A549 (cell line): ENCODE results near the gene LBR. TPM values are rescaled to one million over a fixed set of nuclear protein-coding genes. Genes with fewer than 3 reads are reported as not detected.

Experiments used
- ATAC-seq, 2 experiments: fragments of 200-7000 bp in 1 of 2; fragments of >200 bp in 1 of 2; cut with Nextera tagmentation in 1 of 2; cut with Tn5 transposase in 1 of 2; 3 replicates each; pipeline versions ENCODE4 v1.8.0 to v1.9.1; 2018 to 2020; ENCODE audit warnings: mild to moderate bottlenecking in 1 of 2, moderate library complexity in 1 of 2
- CTCF ChIA-PET: fragments of 300-600 bp; sonication (Branson Sonifier 250); formaldehyde crosslinking; extraction: SDS; loops from one replicate; lab custom pipeline; 2021; ENCODE audit warnings: antibody characterized with exemption, inconsistent platforms; lab: Yijun Ruan, JAX
- POLR2A ChIA-PET: fragments of 350-600 bp; formaldehyde crosslinking; extraction: SDS; loops from one replicate; lab custom pipeline; 2021; ENCODE audit warnings: antibody characterized with exemption, inconsistent platforms; lab: Yijun Ruan, JAX
- DNase-seq, 2 experiments: peaks; one replicate each; pipeline versions ENCODE4 v3.0.0 to v3.0.0-alpha.2; 2011 to 2016; ENCODE audit warnings: low read depth in 1 of 2, low spot score in 1 of 2
- FAIRE-seq: peaks from 2 replicates; lab custom pipeline; 2011; peaks lifted over from hg19 to GRCh38; lab: Jason Lieb, UNC
- H3K27ac ChIP-seq, 2 experiments: fragments of >200 bp; sonication (Bioruptor Twin); formaldehyde crosslinking; 3 replicates each; pipeline ENCODE4 v1.5.1; 2016 to 2017
- H3K4me1 ChIP-seq: fragments of >200 bp; sonication (Bioruptor Twin); formaldehyde crosslinking; 3 replicates; pipeline ENCODE4 v1.6.1; 2016
- H3K4me2 ChIP-seq: fragments of >200 bp; sonication (Bioruptor Twin); formaldehyde crosslinking; 3 replicates; pipeline ENCODE4 v1.6.1; 2016
- H3K4me3 ChIP-seq: fragments of >200 bp; sonication (Bioruptor Twin); formaldehyde crosslinking; 3 replicates; pipeline ENCODE4 v1.5.1; 2016
- H3K9me3 ChIP-seq: fragments of >200 bp; sonication (Bioruptor Twin); formaldehyde crosslinking; 3 replicates; pipeline ENCODE4 v1.6.1; 2016
- BCL3 ChIP-seq: fragments of >200 bp; sonication (Bioruptor Twin); formaldehyde crosslinking; IDR thresholded peaks from 3 replicates; pipeline ENCODE4 v1.6.1; 2016
- BHLHE40 ChIP-seq: IDR thresholded peaks from 2 replicates; pipeline ENCODE4 v1.6.1; 2012; ENCODE audit warnings: low read depth, low read length, inconsistent platforms
- CEBPB ChIP-seq, 2 experiments: fragments of >200 bp in 1 of 2; sonication (Bioruptor Twin) in 1 of 2; formaldehyde crosslinking in 1 of 2; IDR thresholded peaks; 2 replicates each; pipeline ENCODE4 v1.6.1; 2012 to 2016
- CHD2 ChIP-seq: fragments of 150-350 bp; IDR thresholded peaks from 2 replicates; pipeline ENCODE4 v1.6.1; 2014; ENCODE audit warnings: low read length; ENCODE audit not compliant: partially characterized antibody
- CHD4 ChIP-seq: fragments of 200-600 bp; sonication (generic); IDR thresholded peaks from 2 replicates; pipeline ENCODE4 v1.6.1; 2016; ENCODE audit warnings: antibody characterized with exemption, mild to moderate bottlenecking, borderline replicate concordance
- CTCF ChIP-seq: fragments of >200 bp; sonication (Bioruptor Twin); formaldehyde crosslinking; IDR thresholded peaks from 3 replicates; pipeline ENCODE4 v1.5.1; 2016
- EHF ChIP-seq: fragments of 250-450 bp; sonication (Bioruptor Pico); IDR thresholded peaks from 2 replicates; pipeline ENCODE4 v1.5.0; 2020; ENCODE audit warnings: mild to moderate bottlenecking
- EHMT2 ChIP-seq: fragments of 200-600 bp; sonication (generic); IDR thresholded peaks from 2 replicates; pipeline ENCODE4 v1.6.1; 2016; ENCODE audit warnings: antibody characterized with exemption, low read depth, mild to moderate bottlenecking, moderate library complexity
- ELK1 ChIP-seq: fragments of 150-350 bp; IDR thresholded peaks from 2 replicates; pipeline ENCODE4 v1.6.1; 2014; ENCODE audit warnings: low read depth, mild to moderate bottlenecking, low read length
- EP300 ChIP-seq, 2 experiments: fragments of >200 bp; sonication (Bioruptor Twin); formaldehyde crosslinking; IDR thresholded peaks; 2 replicates in 1 of 2; 3 replicates in 1 of 2; pipeline ENCODE4 v1.6.1; 2016 to 2017
- FOSL2 ChIP-seq, 2 experiments: fragments of 450-650 bp in 1 of 2; fragments of >200 bp in 1 of 2; sonication (Bioruptor Twin) in 1 of 2; formaldehyde crosslinking; IDR thresholded peaks; 2 replicates each; pipeline versions ENCODE4 v1.5.0 to v1.6.1; 2016 to 2020; ENCODE audit warnings: mild to moderate bottlenecking in 1 of 2, moderate library complexity in 1 of 2
- GATA3 ChIP-seq: IDR thresholded peaks from 2 replicates; pipeline ENCODE4 v1.6.1; 2012; ENCODE audit warnings: borderline replicate concordance
- HES2 ChIP-seq: fragments of >200 bp; sonication (Bioruptor Twin); formaldehyde crosslinking; IDR thresholded peaks from 2 replicates; pipeline ENCODE4 v1.6.1; 2016
- HEYL ChIP-seq: fragments of 250-450 bp; sonication (Bioruptor Pico); IDR thresholded peaks from 2 replicates; pipeline ENCODE4 v1.8.0; 2021; ENCODE audit warnings: mild to moderate bottlenecking, moderate library complexity
- HOXB5 ChIP-seq: fragments of 250-450 bp; sonication (Bioruptor Pico); IDR thresholded peaks from 2 replicates; pipeline ENCODE4 v1.5.0; 2020; ENCODE audit warnings: mild to moderate bottlenecking, moderate library complexity
- JUN ChIP-seq, 2 experiments: fragments of >200 bp; sonication (Bioruptor Twin); formaldehyde crosslinking; IDR thresholded peaks; 2 replicates in 1 of 2; 3 replicates in 1 of 2; pipeline ENCODE4 v1.6.1; 2016 to 2017
- KDM1A ChIP-seq: fragments of 200-600 bp; sonication (generic); IDR thresholded peaks from 2 replicates; pipeline ENCODE4 v1.6.1; 2016; ENCODE audit warnings: low read depth, mild to moderate bottlenecking
- MAFK ChIP-seq: fragments of 450-650 bp; IDR thresholded peaks from 2 replicates; pipeline ENCODE4 v1.6.1; 2014; ENCODE audit not compliant: partially characterized antibody
- NPAS2 ChIP-seq: fragments of 250-450 bp; sonication (Bioruptor Pico); IDR thresholded peaks from 2 replicates; pipeline ENCODE4 v1.8.0; 2022; ENCODE audit warnings: mild to moderate bottlenecking, moderate library complexity, borderline replicate concordance
- NR3C1 ChIP-seq: fragments of >200 bp; sonication (Bioruptor Twin); formaldehyde crosslinking; IDR thresholded peaks from 3 replicates; pipeline ENCODE4 v1.6.1; 2017
- RAD21 ChIP-seq, 2 experiments: fragments of >200 bp in 1 of 2; sonication (Bioruptor Twin) in 1 of 2; formaldehyde crosslinking in 1 of 2; IDR thresholded peaks in 1 of 2; conservative IDR thresholded peaks in 1 of 2; 2 replicates in 1 of 2; 3 replicates in 1 of 2; pipeline ENCODE4 v1.6.1; 2012 to 2018; ENCODE audit warnings: inconsistent platforms in 1 of 2
- RARB ChIP-seq: fragments of 250-450 bp; sonication (Bioruptor Pico); IDR thresholded peaks from 2 replicates; pipeline ENCODE4 v1.8.0; 2021; ENCODE audit warnings: mild to moderate bottlenecking, moderate library complexity
- RCOR1 ChIP-seq: fragments of 150-350 bp; IDR thresholded peaks from 2 replicates; pipeline ENCODE4 v1.6.1; 2014; ENCODE audit warnings: antibody characterized with exemption, low read length, low read depth
- RFX5 ChIP-seq: fragments of 450-650 bp; IDR thresholded peaks from 2 replicates; pipeline ENCODE4 v1.7.1; 2014; ENCODE audit warnings: antibody characterized with exemption, mild to moderate bottlenecking, moderate library complexity
- RNF2 ChIP-seq: fragments of 200-600 bp; sonication (generic); IDR thresholded peaks from 2 replicates; pipeline ENCODE4 v1.6.1; 2016; ENCODE audit warnings: low read depth, mild to moderate bottlenecking, antibody characterized with exemption, moderate library complexity, borderline replicate concordance
- SMC3 ChIP-seq: fragments of >200 bp; sonication (Bioruptor Twin); formaldehyde crosslinking; IDR thresholded peaks from 3 replicates; pipeline ENCODE4 v1.6.1; 2018; ENCODE audit warnings: inconsistent platforms
- TFCP2L1 ChIP-seq: fragments of 250-450 bp; sonication (Bioruptor Pico); IDR thresholded peaks from 2 replicates; pipeline ENCODE4 v1.5.0; 2021; ENCODE audit warnings: mild to moderate bottlenecking
- ZSCAN20 ChIP-seq: fragments of 250-450 bp; sonication (Bioruptor Pico); IDR thresholded peaks from 2 replicates; pipeline ENCODE4 v1.8.0; 2022; ENCODE audit warnings: mild to moderate bottlenecking, moderate library complexity
- WGBS: methylation state at CpG from one replicate; pipeline ENCODE4 v1.1.6; 2017; ENCODE audit errors: missing lambda C conversion rate; 5-methylcytosine and 5-hydroxymethylcytosine counted together
- polyA plus RNA-seq, 4 experiments: library from polyadenylated mRNA; depleted of rRNA in 3 of 4; stranded (reverse); fragments of >200 nt; fragmentation: RNase III in 1 of 4; extraction: RNeasy Plus Mini Kit Qiagen cat#74134 plus additional on column Dnase treatment in 1 of 4; gene quantifications; 2 replicates in 3 of 4; 3 replicates in 1 of 4; pipeline ENCODE4 v1.2.3, GENCODE V29; 2011 to 2017
- TF ChIP-seq, protein P1 (sequence below): fragments of 200-600 bp; sonication (generic); IDR thresholded peaks from 2 replicates; pipeline ENCODE4 v1.6.1; 2016; ENCODE audit warnings: antibody characterized with exemption, mild to moderate bottlenecking, moderate library complexity

Gene LBR
- polyA plus RNA-seq, 2 of the 4 experiments (the other 2 are of a cell fraction), result 40.8 to 68.7 TPM

- FAIRE-seq (no peak), DNase-seq (no peak), ATAC-seq (no peak)
- POLR2A ChIA-PET, result no interaction called here
- H3K4me3 ChIP-seq, result no peak overlapping the region
- H3K27ac ChIP-seq, result no peak overlapping the region
- H3K9me3 ChIP-seq, result no peaks in the 10 kb centered on the region
- H3K4me2 ChIP-seq, result no peak overlapping the region
- WGBS, result 96% methylated on average over 8 of the region's 8 CpGs
- CTCF ChIA-PET, result interaction anchor here (1.6 to 2.2 kb wide), 2 partner anchors 13 to 14 kb away, joined by 3 to 7 read pairs; no protein-coding TSS in a partner anchor
- no peaks in the 10 kb centered on the region for H3K4me1 ChIP-seq
- no peak for TF ChIP-seq HEYL (CRISPR knock-in tag)
- TF ChIP-seq KDM1A, result no peak
- TF ChIP-seq TFCP2L1, result no peak
- TF ChIP-seq GATA3, result no peak
- no peak for TF ChIP-seq HOXB5
- TF ChIP-seq RFX5, result no peak
- TF ChIP-seq ZSCAN20, result no peak
- TF ChIP-seq RCOR1, result no peak
- no peak for TF ChIP-seq NPAS2
- TF ChIP-seq BCL3, result no peak
- no peak for TF ChIP-seq BHLHE40
- TF ChIP-seq ELK1, result no peak
- TF ChIP-seq FOSL2 (IDR thresholded peaks at IDR 0.05), result no peak
- no peak for TF ChIP-seq FOSL2 (CRISPR knock-in tag; IDR thresholded peaks at IDR 0.05)
- TF ChIP-seq CEBPB (IDR thresholded peaks at IDR 0.05), result no peak
- TF ChIP-seq RARB (CRISPR knock-in tag), result no peak
- no peak for TF ChIP-seq EP300 (IDR thresholded peaks at IDR 0.05)
Measured at GRCh38 chr1:225406976-225407725, 20.7 kb downstream of the LBR start.

DNA sequence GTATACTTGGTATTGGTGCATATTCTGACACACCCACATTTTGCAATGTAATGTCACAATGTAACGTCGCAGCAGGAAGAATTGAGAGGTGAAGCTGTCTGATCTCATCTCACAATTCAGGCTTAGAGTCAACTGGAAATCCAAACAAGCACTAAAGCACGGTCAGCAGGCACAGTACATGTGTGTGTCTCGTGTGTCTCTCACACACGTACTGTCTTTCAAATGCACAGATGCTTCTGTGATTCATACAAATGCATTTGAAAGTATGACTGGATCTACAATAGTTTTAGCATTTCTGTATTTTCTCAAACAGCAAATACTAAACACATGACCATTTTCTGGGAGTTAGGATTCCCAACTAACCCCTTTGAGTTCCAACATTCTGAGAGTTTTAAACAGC lies 26.9 kb downstream of the LBR start:
- 96% methylated on average over 5 of the region's 5 CpGs for WGBS
- H3K4me3 ChIP-seq, result no peak overlapping the region
- ChIA-PET CTCF (interaction anchor here (0.6 to 1.4 kb wide), 2 partner anchors 40 to 425 kb away, joined by 3 to 4 read pairs; no protein-coding TSS in a partner anchor), POLR2A (no interaction called here)
- DNase-seq, result no peak
- no peaks in the 10 kb centered on the region for H3K9me3 ChIP-seq
- FAIRE-seq, result no peak
- no peaks in the 10 kb centered on the region for H3K4me1 ChIP-seq
- H3K4me2 ChIP-seq, result no peak overlapping the region
- ATAC-seq, result no peak
- H3K27ac ChIP-seq, result no peak overlapping the region
- TF ChIP-seq RAD21 (conservative IDR thresholded peaks at IDR 0.05 in 1 of 2, IDR thresholded peaks at IDR 0.05 in 1 of 2) (no peak), JUN (IDR thresholded peaks at IDR 0.05) (no peak), NR3C1 (no peak), SMC3 (no peak), MAFK (no peak), TFCP2L1 (no peak), RARB (CRISPR knock-in tag) (no peak), HES2 (no peak), CHD2 (no peak), EHMT2 (no peak), RNF2 (no peak), CTCF (no peak), EHF (CRISPR knock-in tag) (no peak), CHD4 (no peak), CEBPB (IDR thresholded peaks at IDR 0.05) (no peak), NPAS2 (no peak), BHLHE40 (no peak)
- TF ChIP-seq, protein P1, sequence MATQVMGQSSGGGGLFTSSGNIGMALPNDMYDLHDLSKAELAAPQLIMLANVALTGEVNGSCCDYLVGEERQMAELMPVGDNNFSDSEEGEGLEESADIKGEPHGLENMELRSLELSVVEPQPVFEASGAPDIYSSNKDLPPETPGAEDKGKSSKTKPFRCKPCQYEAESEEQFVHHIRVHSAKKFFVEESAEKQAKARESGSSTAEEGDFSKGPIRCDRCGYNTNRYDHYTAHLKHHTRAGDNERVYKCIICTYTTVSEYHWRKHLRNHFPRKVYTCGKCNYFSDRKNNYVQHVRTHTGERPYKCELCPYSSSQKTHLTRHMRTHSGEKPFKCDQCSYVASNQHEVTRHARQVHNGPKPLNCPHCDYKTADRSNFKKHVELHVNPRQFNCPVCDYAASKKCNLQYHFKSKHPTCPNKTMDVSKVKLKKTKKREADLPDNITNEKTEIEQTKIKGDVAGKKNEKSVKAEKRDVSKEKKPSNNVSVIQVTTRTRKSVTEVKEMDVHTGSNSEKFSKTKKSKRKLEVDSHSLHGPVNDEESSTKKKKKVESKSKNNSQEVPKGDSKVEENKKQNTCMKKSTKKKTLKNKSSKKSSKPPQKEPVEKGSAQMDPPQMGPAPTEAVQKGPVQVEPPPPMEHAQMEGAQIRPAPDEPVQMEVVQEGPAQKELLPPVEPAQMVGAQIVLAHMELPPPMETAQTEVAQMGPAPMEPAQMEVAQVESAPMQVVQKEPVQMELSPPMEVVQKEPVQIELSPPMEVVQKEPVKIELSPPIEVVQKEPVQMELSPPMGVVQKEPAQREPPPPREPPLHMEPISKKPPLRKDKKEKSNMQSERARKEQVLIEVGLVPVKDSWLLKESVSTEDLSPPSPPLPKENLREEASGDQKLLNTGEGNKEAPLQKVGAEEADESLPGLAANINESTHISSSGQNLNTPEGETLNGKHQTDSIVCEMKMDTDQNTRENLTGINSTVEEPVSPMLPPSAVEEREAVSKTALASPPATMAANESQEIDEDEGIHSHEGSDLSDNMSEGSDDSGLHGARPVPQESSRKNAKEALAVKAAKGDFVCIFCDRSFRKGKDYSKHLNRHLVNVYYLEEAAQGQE, result no peak
